ENCODE measurements around the gene LAPTM5.

- TF ChIP-seq TAF1 (IDR thresholded peaks at IDR 0.05; ENCODE audit: borderline replicate concordance, insufficient read depth, low read length) = no peak
- no peak for TF ChIP-seq REST (IDR thresholded peaks at IDR 0.05; ENCODE audit: insufficient read depth in 1 of 2, low read depth in 2 of 2, low read length in 2 of 2)
- TF ChIP-seq POLR2AphosphoS5 (IDR thresholded peaks at IDR 0.05; ENCODE audit: low read depth, low read length) = no peak
Measured at GRCh38 chr1:30742963-30743559, 14.5 kb downstream of the LAPTM5 start.
